GM12874 (cell line): ENCODE data around the gene SHE.

Experiments
- TF ChIP-seq, protein P1 (sequence below): IDR thresholded peaks from 2 replicates; pipeline ENCODE4 v1.5.1; 2011; ENCODE audit warnings: low read depth, mild to moderate bottlenecking, control low read depth, low read length, moderate library complexity; ENCODE audit not compliant: insufficient read depth

SHE gene

DNA sequence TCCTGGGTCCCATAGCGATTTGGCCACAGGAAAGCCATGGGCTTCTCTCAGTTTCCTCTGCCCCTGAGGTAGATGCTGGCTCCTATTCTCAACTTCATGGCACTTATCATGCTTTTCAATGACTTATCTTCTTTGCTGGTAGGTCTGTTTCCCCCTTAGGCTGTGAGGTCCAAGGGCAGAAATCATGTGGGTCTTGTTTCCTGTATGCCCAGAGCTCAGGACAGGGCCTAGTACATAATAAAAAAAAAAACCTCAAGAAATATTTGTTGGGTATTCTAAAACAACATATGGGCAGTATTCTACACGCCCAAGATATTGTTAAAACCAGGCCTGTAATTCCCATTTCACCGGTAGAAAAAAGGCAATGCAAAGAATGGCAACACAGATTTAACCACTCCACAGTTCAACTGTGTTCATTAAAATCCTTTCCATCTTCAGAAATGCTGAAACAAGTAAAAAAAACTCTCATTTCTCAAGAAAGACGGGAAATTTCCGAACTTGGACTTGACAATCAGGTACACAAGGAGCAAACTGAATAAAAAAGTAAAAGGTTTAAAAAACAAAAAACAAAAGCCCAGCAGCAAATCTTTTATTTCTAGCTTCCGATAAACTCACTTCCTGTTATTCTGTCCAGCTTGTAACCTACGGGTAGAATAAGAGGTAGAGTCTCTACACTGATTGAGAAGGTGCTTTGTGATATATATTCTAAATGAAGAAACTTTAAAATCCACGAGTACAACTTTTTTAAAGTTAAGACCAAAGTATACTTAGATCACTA lies 6.5 kb downstream of the SHE start:
- TF ChIP-seq, protein P1, sequence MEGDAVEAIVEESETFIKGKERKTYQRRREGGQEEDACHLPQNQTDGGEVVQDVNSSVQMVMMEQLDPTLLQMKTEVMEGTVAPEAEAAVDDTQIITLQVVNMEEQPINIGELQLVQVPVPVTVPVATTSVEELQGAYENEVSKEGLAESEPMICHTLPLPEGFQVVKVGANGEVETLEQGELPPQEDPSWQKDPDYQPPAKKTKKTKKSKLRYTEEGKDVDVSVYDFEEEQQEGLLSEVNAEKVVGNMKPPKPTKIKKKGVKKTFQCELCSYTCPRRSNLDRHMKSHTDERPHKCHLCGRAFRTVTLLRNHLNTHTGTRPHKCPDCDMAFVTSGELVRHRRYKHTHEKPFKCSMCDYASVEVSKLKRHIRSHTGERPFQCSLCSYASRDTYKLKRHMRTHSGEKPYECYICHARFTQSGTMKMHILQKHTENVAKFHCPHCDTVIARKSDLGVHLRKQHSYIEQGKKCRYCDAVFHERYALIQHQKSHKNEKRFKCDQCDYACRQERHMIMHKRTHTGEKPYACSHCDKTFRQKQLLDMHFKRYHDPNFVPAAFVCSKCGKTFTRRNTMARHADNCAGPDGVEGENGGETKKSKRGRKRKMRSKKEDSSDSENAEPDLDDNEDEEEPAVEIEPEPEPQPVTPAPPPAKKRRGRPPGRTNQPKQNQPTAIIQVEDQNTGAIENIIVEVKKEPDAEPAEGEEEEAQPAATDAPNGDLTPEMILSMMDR, result no peak

DNA sequence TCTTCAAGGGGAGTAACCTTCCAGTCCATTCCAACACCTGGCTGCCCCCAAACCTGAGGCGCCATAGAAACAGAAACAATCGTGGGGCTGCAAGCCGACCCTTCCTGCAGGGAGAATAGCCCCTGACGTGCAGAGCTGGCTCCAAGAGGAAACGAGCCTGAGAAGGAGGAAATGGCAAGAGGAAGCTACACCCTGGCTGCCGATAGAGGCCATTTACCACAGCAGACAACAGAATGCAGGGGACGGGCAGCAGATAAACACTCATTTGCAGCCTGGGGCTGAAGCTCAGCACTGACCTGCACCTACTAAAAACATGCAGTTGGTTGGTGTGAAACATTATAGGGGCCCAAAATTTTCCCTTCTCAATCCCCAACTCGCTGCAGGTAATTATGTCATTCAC lies 8.9 kb downstream of the SHE start:
- TF ChIP-seq, protein P1, result no peak

DNA sequence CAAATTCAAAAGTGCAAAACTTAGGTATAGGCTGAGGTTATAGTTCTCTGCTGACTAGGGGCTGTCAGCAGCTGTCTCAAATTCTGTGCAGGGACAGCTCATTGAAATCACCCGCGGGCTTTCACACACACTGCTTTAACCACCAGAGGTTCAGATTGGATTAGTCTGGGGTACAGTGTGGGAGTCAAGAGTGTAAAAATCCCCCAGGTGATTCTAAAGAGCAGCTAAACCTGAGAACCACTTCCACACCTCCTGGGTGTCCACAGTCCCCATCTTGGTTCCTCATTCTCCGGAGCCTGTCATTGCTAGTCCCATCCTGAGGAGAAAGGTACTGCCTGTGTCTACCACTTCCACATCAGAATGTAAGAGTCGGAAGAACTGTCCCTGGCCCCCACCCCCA lies 10.1 kb downstream of the SHE start:
- TF ChIP-seq, protein P1, result no peak

DNA sequence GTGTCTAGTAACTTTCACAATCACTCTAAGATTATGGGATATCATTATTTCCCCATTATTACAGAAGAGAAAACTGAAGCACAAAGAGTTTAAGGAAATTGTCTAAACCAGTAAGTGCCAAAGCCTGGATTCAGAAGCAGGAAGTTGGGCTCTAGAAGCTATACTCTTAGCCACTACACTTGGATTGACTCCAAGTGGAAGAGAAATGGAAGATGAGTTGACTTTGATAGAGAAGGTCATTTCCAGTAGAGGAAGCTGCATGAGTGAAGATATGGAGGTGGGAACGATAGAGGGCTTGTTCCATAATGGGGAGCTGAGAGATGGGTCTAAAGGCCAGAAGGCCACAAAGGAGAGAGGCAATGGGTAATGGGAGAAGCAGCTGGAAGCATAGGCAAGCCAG lies 11.9 kb downstream of the SHE start:
- TF ChIP-seq, protein P1, result no peak

DNA sequence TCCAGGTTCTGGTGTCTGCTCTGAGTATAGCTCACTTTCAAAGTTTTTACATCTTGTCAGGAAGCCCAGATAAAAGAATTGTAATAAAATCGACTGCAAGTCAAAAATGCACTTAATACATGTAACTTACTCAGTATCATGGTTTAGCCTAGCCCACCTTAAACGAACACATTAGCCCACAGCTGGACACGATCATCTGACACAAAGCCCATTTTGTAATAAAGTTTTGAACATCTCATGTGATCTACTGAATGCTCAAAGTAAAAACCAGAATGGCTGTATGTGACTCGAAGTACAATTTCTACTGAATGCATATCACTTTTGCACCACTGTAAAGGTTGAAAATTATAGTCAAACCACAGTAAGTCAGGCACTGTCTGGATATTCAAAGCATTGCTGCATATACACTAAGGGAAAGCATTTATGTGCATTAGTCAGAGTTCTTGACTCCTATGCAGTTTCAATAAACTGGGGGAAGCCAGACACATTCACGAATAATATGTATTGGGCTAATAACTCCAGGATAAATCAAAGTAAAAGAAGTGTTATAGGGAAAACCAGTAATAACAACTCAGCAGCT lies 12.4 kb downstream of the SHE start:
- TF ChIP-seq, protein P1, result no peak

DNA sequence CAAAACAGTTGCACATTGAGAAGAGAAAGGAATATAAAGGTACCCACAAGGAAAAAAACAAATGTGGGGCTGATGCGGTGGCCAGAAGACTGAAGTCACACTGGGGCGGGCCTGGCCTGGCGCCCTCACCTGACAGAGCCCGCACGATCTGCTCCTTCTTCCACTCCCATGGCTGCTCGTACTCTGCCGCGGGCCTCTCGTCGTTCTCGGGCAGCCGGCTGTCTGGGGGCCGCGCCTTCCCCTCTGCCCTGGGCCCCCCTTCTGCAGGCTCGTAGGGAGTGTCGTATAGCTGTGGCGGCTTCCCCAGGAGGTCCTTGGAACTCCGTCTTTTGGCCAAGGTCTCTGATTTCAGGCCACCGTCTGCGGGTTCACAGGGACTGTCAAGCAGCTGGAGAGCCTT lies 13.3 kb downstream of the SHE start:
- TF ChIP-seq, protein P1, result no peak

DNA sequence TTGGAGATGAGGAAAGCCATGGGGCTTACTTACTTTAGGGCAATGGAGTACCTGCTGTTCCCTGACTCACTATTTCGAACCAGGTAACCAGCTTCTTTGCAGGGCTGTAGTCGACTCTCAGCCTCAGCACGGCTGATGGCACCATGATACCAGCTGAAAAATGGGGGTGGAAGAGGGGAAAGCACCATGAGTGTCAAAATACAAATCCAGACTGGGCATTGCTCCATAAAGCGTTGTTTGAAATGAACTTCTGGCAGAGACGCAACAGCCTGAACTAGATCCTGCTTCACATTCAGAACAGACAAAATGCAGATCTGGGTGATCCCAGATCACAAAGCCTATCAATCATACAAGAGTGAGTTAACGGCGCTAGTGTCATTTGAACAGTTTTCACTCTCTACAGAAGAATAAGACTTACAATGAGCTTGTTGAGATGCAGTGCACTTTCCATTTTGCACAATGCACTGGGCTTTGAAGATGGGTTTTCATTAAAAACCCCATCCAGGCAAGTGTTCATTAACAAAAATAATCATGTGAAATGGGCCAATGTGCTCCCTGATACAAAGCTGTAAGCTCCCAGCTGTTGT lies 16.2 kb downstream of the SHE start:
- TF ChIP-seq, protein P1, result no peak
